Osteocyte (in vitro differentiated cells): ENCODE data around the gene MTCL3.

Experiments
- DNase-seq: peaks from one replicate; pipeline ENCODE4 v3.0.0; 2021; ENCODE audit warnings: mixed read lengths; ENCODE audit not compliant: unreplicated experiment; ENCODE audit errors: extremely low spot score
- H3K27ac Mint-ChIP-seq: one replicate; pipeline ENCODE4 v1.8.0; 2021; ENCODE audit warnings: mild to moderate bottlenecking, mixed read lengths; ENCODE audit not compliant: unreplicated experiment
- H3K27me3 Mint-ChIP-seq: one replicate; pipeline ENCODE4 v1.8.0; 2021; ENCODE audit warnings: mixed read lengths; ENCODE audit not compliant: unreplicated experiment
- H3K36me3 Mint-ChIP-seq: one replicate; pipeline ENCODE4 v1.8.0; 2021; ENCODE audit warnings: mixed read lengths; ENCODE audit not compliant: unreplicated experiment
- H3K4me1 Mint-ChIP-seq: one replicate; pipeline ENCODE4 v1.8.0; 2021; ENCODE audit warnings: mixed read lengths; ENCODE audit not compliant: unreplicated experiment
- H3K4me3 Mint-ChIP-seq: one replicate; pipeline ENCODE4 v1.8.0; 2021; ENCODE audit warnings: mild to moderate bottlenecking, moderate library complexity, mixed read lengths; ENCODE audit not compliant: unreplicated experiment
- H3K9me3 Mint-ChIP-seq: one replicate; pipeline ENCODE4 v1.8.0; 2021; ENCODE audit warnings: mixed read lengths; ENCODE audit not compliant: unreplicated experiment
- CTCF ChIP-seq: fragments of 200-600 bp; sonication (generic); IDR thresholded peaks from 2 replicates; pipeline ENCODE4 v1.5.0; 2021; ENCODE audit warnings: antibody characterized with exemption, mild to moderate bottlenecking, moderate library complexity

Gene MTCL3

GRCh38 chr6:127539272-127539671 lies 20.1 kb upstream of the MTCL3 start:
- TF ChIP-seq CTCF, result peak; percentile 59
- H3K27me3 Mint-ChIP-seq, result peaks cover 42% of the 10 kb centered on the region
- no peak overlapping the region for H3K4me3 Mint-ChIP-seq
- H3K9me3 Mint-ChIP-seq, result no peaks in the 10 kb centered on the region
- H3K27ac Mint-ChIP-seq, result no peak overlapping the region
- no peaks in the 10 kb centered on the region for H3K4me1 Mint-ChIP-seq
- H3K36me3 Mint-ChIP-seq, result no peaks in the 10 kb centered on the region
- no peak for DNase-seq

- H3K36me3 Mint-ChIP-seq, result no peaks in the 10 kb centered on the region
- H3K9me3 Mint-ChIP-seq, result no peaks in the 10 kb centered on the region
- DNase-seq, result no peak
- H3K4me3 Mint-ChIP-seq, result no peak overlapping the region
- H3K27me3 Mint-ChIP-seq, result peaks cover 46% of the 10 kb centered on the region
- H3K4me1 Mint-ChIP-seq, result no peaks in the 10 kb centered on the region
- TF ChIP-seq CTCF, result no peak
- no peak overlapping the region for H3K27ac Mint-ChIP-seq
Measured at GRCh38 chr6:127538750-127539264, 19.7 kb upstream of the MTCL3 start.

- no peaks in the 10 kb centered on the region for H3K4me1 Mint-ChIP-seq
- H3K27ac Mint-ChIP-seq, result no peak overlapping the region
Measured at GRCh38 chr6:127533736-127534135, 14.6 kb upstream of the MTCL3 start.

GRCh38 chr6:127533011-127533410 lies 13.9 kb upstream of the MTCL3 start:
- H3K4me1 Mint-ChIP-seq, result no peaks in the 10 kb centered on the region
- H3K9me3 Mint-ChIP-seq, result no peaks in the 10 kb centered on the region
- no peak for TF ChIP-seq CTCF
- no peak for DNase-seq
- no peak overlapping the region for H3K4me3 Mint-ChIP-seq
- H3K36me3 Mint-ChIP-seq, result no peaks in the 10 kb centered on the region
- peaks cover 38% of the 10 kb centered on the region for H3K27me3 Mint-ChIP-seq
- H3K27ac Mint-ChIP-seq, result no peak overlapping the region

More at GRCh38 chr6:127533736-127534135, 14.6 kb upstream of the MTCL3 start:
- DNase-seq, result no peak
- Mint-ChIP-seq H3K27me3 (peaks cover 39% of the 10 kb centered on the region), H3K36me3 (no peaks in the 10 kb centered on the region), H3K9me3 (no peaks in the 10 kb centered on the region), H3K4me3 (no peak overlapping the region)
- no peak for TF ChIP-seq CTCF

GRCh38 chr6:127522714-127523113 lies 3.6 kb upstream of the MTCL3 start:
- H3K27me3 Mint-ChIP-seq, result peaks cover 69% of the 10 kb centered on the region
- no peak overlapping the region for H3K27ac Mint-ChIP-seq
- H3K4me3 Mint-ChIP-seq, result no peak overlapping the region
- H3K36me3 Mint-ChIP-seq, result no peaks in the 10 kb centered on the region
- H3K9me3 Mint-ChIP-seq, result no peaks in the 10 kb centered on the region
- peaks cover 8% of the 10 kb centered on the region for H3K4me1 Mint-ChIP-seq
- TF ChIP-seq CTCF, result no peak
- DNase-seq, result no peak
